Endothelial cell of umbilical vein (primary cell): ENCODE data around the gene THG1L. TPM values are rescaled to one million over a fixed set of nuclear protein-coding genes. Genes with fewer than 3 reads are reported as not detected.
"Not testable (repeated sequence)": the region's sequence is repeated elsewhere in the genome, so short reads cannot be mapped to it uniquely, and the experiment has no call there.

Source experiments
- BruUV-seq: library from RNA; stranded (reverse); fragments of 400-500 nt; replicated peaks from 2 replicates; lab custom pipeline; 2021; lab: Mats Ljungman, UMichigan
- CTCF ChIA-PET: fragments of 300-600, 350-600 bp; sonication (Branson Sonifier 250); formaldehyde crosslinking; loops from one replicate; lab custom pipeline; 2021; ENCODE audit warnings: antibody characterized with exemption, inconsistent platforms; lab: Charles Lee
- POLR2A ChIA-PET: fragments of 300-600, 350-600 bp; sonication (Branson Sonifier 250); formaldehyde crosslinking; loops from one replicate; lab custom pipeline; 2021; ENCODE audit warnings: antibody characterized with exemption, inconsistent platforms; lab: Charles Lee
- DNase-seq: peaks from one replicate; pipeline ENCODE4 v3.0.0-alpha.2; 2011; ENCODE audit warnings: low read depth, low spot score
- FAIRE-seq: peaks from 2 replicates; lab custom pipeline; 2011; peaks lifted over from hg19 to GRCh38; lab: Jason Lieb, UNC
- H2AFZ ChIP-seq: 2 replicates; pipeline ENCODE4 v1.6.0; 2012; ENCODE audit warnings: low read depth, low read length, control low read depth, inconsistent platforms
- H3K27ac ChIP-seq: 2 replicates; pipeline ENCODE4 v1.5.1; 2011; ENCODE audit warnings: low read depth, mild to moderate bottlenecking, control low read depth, low read length, moderate library complexity; ENCODE audit not compliant: insufficient read depth
- H3K27me3 ChIP-seq, 2 experiments: 2 replicates each; pipeline versions ENCODE4 v1.6.0 to v1.6.1; 2011; ENCODE audit warnings: low read length in 2 of 2, mixed read lengths in 1 of 2; ENCODE audit not compliant: control insufficient read depth in 2 of 2, insufficient read depth in 2 of 2
- H3K36me3 ChIP-seq, 2 experiments: 2 replicates in 1 of 2; 3 replicates in 1 of 2; pipeline ENCODE4 v1.5.1; 2011; ENCODE audit warnings: low read length in 2 of 2, mild to moderate bottlenecking in 1 of 2, moderate library complexity in 1 of 2; ENCODE audit not compliant: control insufficient read depth in 2 of 2, insufficient read depth in 2 of 2; ENCODE audit errors: extremely low read depth in 1 of 2
- H3K4me1 ChIP-seq: 3 replicates; pipeline ENCODE4 v1.5.1; 2011; ENCODE audit warnings: mild to moderate bottlenecking, low read length; ENCODE audit not compliant: control insufficient read depth, insufficient read depth; ENCODE audit errors: extremely low read depth
- H3K4me2 ChIP-seq: 2 replicates; pipeline ENCODE4 v1.6.1; 2011; ENCODE audit warnings: low read length, control low read depth, mixed read lengths; ENCODE audit not compliant: insufficient read depth
- H3K4me3 ChIP-seq, 3 experiments: fragments of 200-600 bp in 1 of 3; sonication (generic), shearing (Covaris generic) in 1 of 3; replicated peaks in 1 of 3; 2 replicates each; pipeline ENCODE4 v1.5.1; 2011 to 2016; ENCODE audit warnings: control low read depth in 3 of 3, low read length in 3 of 3, mild to moderate bottlenecking in 2 of 3, inconsistent platforms in 1 of 3, low read depth in 1 of 3, moderate library complexity in 1 of 3; ENCODE audit not compliant: insufficient read depth in 1 of 3
- H3K79me2 ChIP-seq: 2 replicates; pipeline ENCODE4 v1.6.0; 2012; ENCODE audit warnings: low read length, inconsistent platforms; ENCODE audit not compliant: control insufficient read depth, insufficient read depth
- H3K9ac ChIP-seq: replicated peaks from 2 replicates; pipeline ENCODE3; 2011; ENCODE audit warnings: low read length, control low read depth; ENCODE audit not compliant: insufficient read depth; ENCODE audit errors: extremely low read depth
- H3K9me1 ChIP-seq: replicated peaks from 3 replicates; pipeline ENCODE4 v1.6.0; 2011; ENCODE audit warnings: mild to moderate bottlenecking, low read length; ENCODE audit not compliant: control insufficient read depth, insufficient read depth; ENCODE audit errors: extremely low read depth
- H3K9me3 ChIP-seq: replicated peaks from 2 replicates; pipeline ENCODE4 v1.5.1; 2012; ENCODE audit warnings: low read length, inconsistent platforms; ENCODE audit not compliant: control insufficient read depth, insufficient read depth
- H4K20me1 ChIP-seq: replicated peaks from 2 replicates; pipeline ENCODE3; 2011; ENCODE audit warnings: mild to moderate bottlenecking, low read length; ENCODE audit not compliant: control insufficient read depth, insufficient read depth; ENCODE audit errors: extremely low read depth
- dilution Hi-C: fragments of 300-500 bp; cut with MboI; formaldehyde crosslinking; loops from one replicate; pipeline ENCODE4 v1.15.0; 2019; ENCODE audit warnings: low sequenced_read_pairs; ENCODE audit not compliant: extremely low pct_ligation_motif_present
- intact Hi-C: fragments of 100-400 bp; cut with micrococcal nuclease; formaldehyde crosslinking; loops from one replicate; pipeline ENCODE4 v1.10.0; 2022
- polyA plus RNA-seq, 4 experiments: library from polyadenylated mRNA; depleted of rRNA in 3 of 4; stranded (reverse) in 3 of 4; unstranded in 1 of 4; fragments of >200 nt; gene quantifications; 2 replicates each; pipeline versions ENCODE4 v1.2.1 to v1.2.3, GENCODE V29; 2011 to 2012; ENCODE audit warnings: missing spikeins in 1 of 4
- total RNA-seq: library from RNA; stranded (reverse); gene quantifications from 2 replicates; pipeline ENCODE4 v1.2.3, GENCODE V29; 2021

The THG1L gene
- total and polyA plus RNA-seq, 2 donors (not counting 3 experiments of a cell fraction or from before 2014, with no cell fraction given) = 4.4 to 7.6 TPM

- H4K20me1 ChIP-seq, H3K9me3 ChIP-seq, DNase-seq, FAIRE-seq, BruUV-seq, H3K4me3 ChIP-seq, H3K27ac ChIP-seq, intact Hi-C loops, H3K4me2 ChIP-seq, dilution Hi-C loops, H2AFZ ChIP-seq, H3K36me3 ChIP-seq, H3K79me2 ChIP-seq, H3K9me1 ChIP-seq, H3K27me3 ChIP-seq, H3K9ac ChIP-seq, H3K4me1 ChIP-seq, POLR2A ChIA-PET: not testable (repeated sequence)
- CTCF ChIA-PET = interaction anchor here (1.1 kb wide), 1 partner anchor 17 kb away, joined by 3 read pairs; the partner anchor contains the start of gene LSM11
Observed at GRCh38 chr5:157726607-157727006, 4.6 kb upstream of the THG1L start.

- not testable (repeated sequence) for DNase-seq
Observed at GRCh38 chr5:157727858-157728257, 3.4 kb upstream of the THG1L start.

More at GRCh38 chr5:157727858-157728257, 3.4 kb upstream of the THG1L start:
- H3K36me3 ChIP-seq, intact Hi-C loops, H3K79me2 ChIP-seq, H3K4me1 ChIP-seq, H3K4me3 ChIP-seq, dilution Hi-C loops, BruUV-seq, H3K9me1 ChIP-seq, H2AFZ ChIP-seq, FAIRE-seq, H4K20me1 ChIP-seq, H3K9me3 ChIP-seq, H3K27me3 ChIP-seq, H3K4me2 ChIP-seq, POLR2A ChIA-PET, H3K27ac ChIP-seq, H3K9ac ChIP-seq: not testable (repeated sequence)
- CTCF ChIA-PET = interaction anchor here (1.1 to 1.7 kb wide), 2 partner anchors 9 to 15 kb away, joined by 3 to 11 read pairs; partner anchors contain the start of gene LSM11
